Neural crest cell (in vitro differentiated cells): ENCODE results near the gene TFB1M. TPM values are rescaled to one million over a fixed set of nuclear protein-coding genes. Genes with fewer than 3 reads are reported as not detected.
A peak's percentile ranks its signal among the peaks of the same experiment; 100 is the strongest.

ENCODE experiments used
- DNase-seq: peaks from one replicate; pipeline ENCODE4 v3.0.0; 2021; ENCODE audit warnings: low read depth, mixed read lengths, low spot score
- H3K27ac Mint-ChIP-seq: one replicate; pipeline ENCODE4 v1.8.0; 2021; ENCODE audit warnings: mild to moderate bottlenecking, mixed read lengths; ENCODE audit not compliant: unreplicated experiment
- H3K27me3 Mint-ChIP-seq: 2 replicates; pipeline ENCODE4 v1.8.0; 2021; ENCODE audit warnings: low read depth, mild to moderate bottlenecking, mixed read lengths
- H3K36me3 Mint-ChIP-seq: 2 replicates; pipeline ENCODE4 v1.8.0; 2021; ENCODE audit warnings: low read depth, mild to moderate bottlenecking, mixed read lengths
- H3K4me1 Mint-ChIP-seq: 2 replicates; pipeline ENCODE4 v1.8.0; 2021; ENCODE audit warnings: mixed read lengths
- H3K4me3 Mint-ChIP-seq: one replicate; pipeline ENCODE4 v1.8.0; 2021; ENCODE audit warnings: mild to moderate bottlenecking, mixed read lengths
- H3K9me3 Mint-ChIP-seq: 2 replicates; pipeline ENCODE4 v1.8.0; 2021; ENCODE audit warnings: mixed read lengths
- total RNA-seq: library from RNA; stranded (reverse); gene quantifications from 2 replicates; pipeline ENCODE4 v1.2.1, GENCODE V29; 2021
- TF ChIP-seq, protein P1 (sequence below): fragments of 200-600 bp; sonication (generic); conservative IDR thresholded peaks from 2 replicates; pipeline ENCODE4 v1.5.0; 2021; ENCODE audit warnings: antibody characterized with exemption, mild to moderate bottlenecking

TFB1M gene
- total RNA-seq, 1 donor from 2014 or later: 26.8 TPM

DNA sequence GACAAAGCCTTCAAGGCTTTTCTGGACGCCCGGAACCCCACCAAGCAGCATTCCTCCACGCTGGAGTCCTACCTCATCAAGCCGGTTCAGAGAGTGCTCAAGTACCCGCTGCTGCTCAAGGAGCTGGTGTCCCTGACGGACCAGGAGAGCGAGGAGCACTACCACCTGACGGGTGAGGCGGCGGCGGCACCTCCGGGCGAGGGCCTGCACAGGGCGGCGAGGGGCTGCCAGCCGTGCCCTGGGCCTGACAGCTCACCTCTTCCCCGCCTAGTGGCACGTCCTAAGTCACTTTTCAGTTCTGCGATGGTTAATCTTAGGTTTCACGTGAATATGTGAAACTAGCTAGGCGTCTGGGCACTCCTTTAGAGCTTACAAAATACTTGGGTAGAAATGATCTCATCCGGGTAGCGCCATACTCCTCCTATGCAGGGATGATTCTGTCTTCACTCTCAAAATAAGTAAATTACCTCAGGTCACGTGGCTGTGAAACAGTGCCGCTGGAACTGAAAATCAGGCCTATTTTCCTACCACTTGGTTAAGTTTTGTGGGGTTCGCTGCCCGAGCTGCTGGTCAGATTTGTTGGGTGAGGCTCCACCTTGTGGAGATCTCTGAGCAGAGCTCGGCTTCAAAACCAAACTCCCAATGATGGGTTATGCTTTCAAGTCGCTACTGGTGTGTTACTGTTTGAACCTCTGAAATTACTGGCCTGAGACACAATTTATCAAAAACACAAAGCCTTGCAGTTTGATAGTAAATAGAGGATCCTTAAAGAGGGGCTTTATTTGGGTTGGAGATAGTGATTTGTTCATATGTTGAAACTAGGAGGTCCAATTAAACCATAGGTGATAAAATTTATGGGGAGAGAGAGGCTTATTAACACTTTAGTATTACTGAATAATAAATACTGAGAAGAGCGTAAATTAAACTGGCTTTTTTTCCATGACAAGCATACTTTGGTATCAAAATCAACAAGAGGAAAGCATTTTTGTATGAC lies 66.0 kb downstream of the TFB1M start:
- H3K4me3 Mint-ChIP-seq: no peak overlapping the region
- H3K27ac Mint-ChIP-seq: no peak overlapping the region

DNA sequence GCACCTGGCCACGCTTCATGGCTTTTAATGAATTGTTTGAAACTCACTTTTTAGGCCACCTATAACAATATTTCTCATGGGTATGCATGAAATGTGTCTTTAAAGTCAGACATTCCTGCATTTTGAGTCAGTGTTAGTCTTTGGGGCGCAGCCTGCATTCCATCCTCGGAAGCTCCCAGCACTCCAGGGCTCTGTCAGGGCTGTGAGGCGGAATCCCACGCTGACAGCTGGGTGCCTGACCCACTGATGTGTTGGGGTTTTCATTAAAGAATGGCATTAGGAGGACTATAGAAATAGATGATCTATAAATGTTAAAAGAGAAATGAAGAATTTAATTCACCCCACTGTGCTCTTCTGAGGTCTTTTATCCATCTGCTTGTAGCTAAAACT lies 66.7 kb downstream of the TFB1M start:
- Mint-ChIP-seq H3K27ac (no peak overlapping the region), H3K36me3 (peaks cover 16% of the 10 kb centered on the region), H3K9me3 (no peaks in the 10 kb centered on the region), H3K27me3 (no peaks in the 10 kb centered on the region), H3K4me3 (no peak overlapping the region), H3K4me1 (peaks cover 5% of the 10 kb centered on the region)
- TF ChIP-seq, protein P1, sequence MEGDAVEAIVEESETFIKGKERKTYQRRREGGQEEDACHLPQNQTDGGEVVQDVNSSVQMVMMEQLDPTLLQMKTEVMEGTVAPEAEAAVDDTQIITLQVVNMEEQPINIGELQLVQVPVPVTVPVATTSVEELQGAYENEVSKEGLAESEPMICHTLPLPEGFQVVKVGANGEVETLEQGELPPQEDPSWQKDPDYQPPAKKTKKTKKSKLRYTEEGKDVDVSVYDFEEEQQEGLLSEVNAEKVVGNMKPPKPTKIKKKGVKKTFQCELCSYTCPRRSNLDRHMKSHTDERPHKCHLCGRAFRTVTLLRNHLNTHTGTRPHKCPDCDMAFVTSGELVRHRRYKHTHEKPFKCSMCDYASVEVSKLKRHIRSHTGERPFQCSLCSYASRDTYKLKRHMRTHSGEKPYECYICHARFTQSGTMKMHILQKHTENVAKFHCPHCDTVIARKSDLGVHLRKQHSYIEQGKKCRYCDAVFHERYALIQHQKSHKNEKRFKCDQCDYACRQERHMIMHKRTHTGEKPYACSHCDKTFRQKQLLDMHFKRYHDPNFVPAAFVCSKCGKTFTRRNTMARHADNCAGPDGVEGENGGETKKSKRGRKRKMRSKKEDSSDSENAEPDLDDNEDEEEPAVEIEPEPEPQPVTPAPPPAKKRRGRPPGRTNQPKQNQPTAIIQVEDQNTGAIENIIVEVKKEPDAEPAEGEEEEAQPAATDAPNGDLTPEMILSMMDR: no peak
- no peak for DNase-seq

More for the DNA sequence above, 66.0 kb downstream of the TFB1M start:
- DNase-seq: peak; percentile 40
- H3K27me3 Mint-ChIP-seq: no peaks in the 10 kb centered on the region
- TF ChIP-seq, protein P1: peak; percentile 70
- no peaks in the 10 kb centered on the region for H3K9me3 Mint-ChIP-seq
- H3K4me1 Mint-ChIP-seq: peaks cover 5% of the 10 kb centered on the region
- H3K36me3 Mint-ChIP-seq: peaks cover 16% of the 10 kb centered on the region

DNA sequence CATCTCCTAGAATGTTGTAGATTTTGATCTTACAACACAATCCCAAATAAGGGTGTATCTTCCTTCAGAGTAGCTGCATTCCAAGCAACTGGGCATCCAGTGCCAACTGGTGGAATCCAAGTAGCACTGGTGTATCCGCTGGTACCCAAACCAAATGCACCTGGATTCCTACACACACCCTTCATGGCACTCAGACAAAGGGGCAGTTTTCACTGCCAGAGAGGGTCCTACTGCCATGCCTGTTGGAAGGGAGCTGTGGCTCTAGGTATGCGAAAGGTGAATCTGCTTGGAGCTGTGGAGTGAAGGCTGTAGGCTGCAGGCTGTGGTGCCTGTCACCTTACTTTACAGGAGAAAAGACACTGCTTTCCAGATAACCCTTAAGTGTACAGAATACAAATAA lies 67.5 kb downstream of the TFB1M start:
- DNase-seq: no peak
- no peak overlapping the region for H3K4me3 Mint-ChIP-seq
- peaks cover 22% of the 10 kb centered on the region for H3K36me3 Mint-ChIP-seq
- H3K9me3 Mint-ChIP-seq: no peaks in the 10 kb centered on the region
- H3K27me3 Mint-ChIP-seq: no peaks in the 10 kb centered on the region
- TF ChIP-seq, protein P1: no peak
- no peak overlapping the region for H3K27ac Mint-ChIP-seq
- H3K4me1 Mint-ChIP-seq: peaks cover 9% of the 10 kb centered on the region

DNA sequence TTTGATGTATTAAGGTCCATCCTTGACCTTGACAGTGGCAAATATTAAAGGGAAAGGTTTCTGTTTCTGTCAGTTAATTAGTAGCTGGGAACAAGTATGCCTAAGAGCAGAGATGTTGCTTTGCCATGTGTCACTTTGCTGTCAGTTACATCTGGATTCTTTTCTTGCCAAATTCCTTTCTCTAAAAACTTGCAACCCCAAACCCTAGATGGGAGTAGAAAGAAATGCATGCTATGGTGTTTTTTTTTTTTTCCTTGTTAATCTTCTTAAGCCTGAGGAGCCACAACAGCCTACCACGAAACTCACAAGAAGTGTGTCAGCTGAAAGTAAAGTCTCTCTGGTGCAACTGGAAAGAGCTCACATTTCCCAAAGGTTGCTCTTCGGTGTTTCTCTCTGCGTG lies 68.5 kb downstream of the TFB1M start:
- Mint-ChIP-seq H3K27me3 (no peaks in the 10 kb centered on the region), H3K9me3 (no peaks in the 10 kb centered on the region), H3K27ac (no peak overlapping the region), H3K36me3 (peaks cover 28% of the 10 kb centered on the region), H3K4me3 (no peak overlapping the region), H3K4me1 (peaks cover 9% of the 10 kb centered on the region)
- no peak for DNase-seq
- TF ChIP-seq, protein P1: no peak

DNA sequence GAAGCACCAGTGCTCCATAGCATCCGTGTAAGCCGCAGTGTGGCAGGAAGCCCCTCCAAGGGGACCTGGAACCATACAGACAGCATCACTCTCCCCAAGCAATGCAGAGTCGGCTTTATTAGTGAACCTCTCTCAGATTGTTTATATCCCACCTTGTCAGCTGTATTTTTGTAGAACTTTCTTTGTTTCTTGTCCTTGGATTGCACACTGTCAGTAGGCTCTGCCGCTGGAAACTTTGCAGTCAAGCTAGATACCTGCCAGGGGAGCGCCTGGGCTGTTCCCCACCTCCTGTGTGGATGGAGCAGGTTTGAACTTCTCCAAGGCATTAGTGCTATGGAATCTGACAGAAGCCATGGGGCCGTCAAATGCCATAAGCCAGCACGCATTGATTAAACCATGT lies 69.1 kb downstream of the TFB1M start:
- Mint-ChIP-seq H3K27ac (peak overlapping the region; percentile 63), H3K4me3 (no peak overlapping the region), H3K36me3 (peaks cover 34% of the 10 kb centered on the region), H3K9me3 (no peaks in the 10 kb centered on the region), H3K4me1 (peaks cover 9% of the 10 kb centered on the region), H3K27me3 (no peaks in the 10 kb centered on the region)
- TF ChIP-seq, protein P1: no peak
- DNase-seq: no peak
